Fibroblast of lung (primary cell): ENCODE data around the gene CLPX.

Experiments used
- EZH2 ChIP-seq: IDR thresholded peaks from 2 replicates; pipeline ENCODE4 v1.5.1; 2012; ENCODE audit warnings: low read length, control low read depth, mild to moderate bottlenecking; ENCODE audit errors: missing control alignments
- TF ChIP-seq, protein P1 (sequence below), 2 donors: IDR thresholded peaks in 1 of 2; conservative IDR thresholded peaks in 1 of 2; 1 replicate in 1 of 2; 2 replicates in 1 of 2; pipeline ENCODE4 v1.5.1; 2011 to 2012; ENCODE audit warnings: low read length in 2 of 2, control low read depth in 1 of 2, inconsistent platforms in 1 of 2, low read depth in 1 of 2, mild to moderate bottlenecking in 1 of 2

DNA sequence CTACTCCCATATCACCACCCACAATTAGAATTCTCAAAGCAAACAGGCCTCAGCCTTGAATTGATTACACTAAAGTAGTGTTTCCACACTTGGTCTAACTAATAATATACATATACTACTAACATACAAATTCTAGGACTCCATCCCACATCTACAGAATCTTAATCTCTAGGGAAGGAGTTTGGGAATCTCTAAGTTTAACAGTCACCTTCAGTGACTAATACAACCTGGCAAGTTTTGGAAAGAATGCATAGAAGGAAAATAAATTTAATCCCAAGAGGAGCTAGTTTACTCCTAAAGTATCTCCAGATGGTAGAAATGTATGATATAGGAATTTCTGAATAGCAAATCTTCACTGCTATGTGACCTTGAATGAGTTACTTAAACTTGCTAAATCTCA, 9.1 kb downstream of the CLPX start:
- no peak for TF ChIP-seq EZH2
- TF ChIP-seq, protein P1, sequence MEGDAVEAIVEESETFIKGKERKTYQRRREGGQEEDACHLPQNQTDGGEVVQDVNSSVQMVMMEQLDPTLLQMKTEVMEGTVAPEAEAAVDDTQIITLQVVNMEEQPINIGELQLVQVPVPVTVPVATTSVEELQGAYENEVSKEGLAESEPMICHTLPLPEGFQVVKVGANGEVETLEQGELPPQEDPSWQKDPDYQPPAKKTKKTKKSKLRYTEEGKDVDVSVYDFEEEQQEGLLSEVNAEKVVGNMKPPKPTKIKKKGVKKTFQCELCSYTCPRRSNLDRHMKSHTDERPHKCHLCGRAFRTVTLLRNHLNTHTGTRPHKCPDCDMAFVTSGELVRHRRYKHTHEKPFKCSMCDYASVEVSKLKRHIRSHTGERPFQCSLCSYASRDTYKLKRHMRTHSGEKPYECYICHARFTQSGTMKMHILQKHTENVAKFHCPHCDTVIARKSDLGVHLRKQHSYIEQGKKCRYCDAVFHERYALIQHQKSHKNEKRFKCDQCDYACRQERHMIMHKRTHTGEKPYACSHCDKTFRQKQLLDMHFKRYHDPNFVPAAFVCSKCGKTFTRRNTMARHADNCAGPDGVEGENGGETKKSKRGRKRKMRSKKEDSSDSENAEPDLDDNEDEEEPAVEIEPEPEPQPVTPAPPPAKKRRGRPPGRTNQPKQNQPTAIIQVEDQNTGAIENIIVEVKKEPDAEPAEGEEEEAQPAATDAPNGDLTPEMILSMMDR (conservative IDR thresholded peaks at IDR 0.05 in 1 of 2, IDR thresholded peaks at IDR 0.05 in 1 of 2; ENCODE audit: low read depth in 1 of 2, low read length in 2 of 2) = no peak
